Germinal center (tissue), 1 donor: ENCODE data around the gene ASIC5.
"Not testable (repeated sequence)": the region's sequence is repeated elsewhere in the genome, so short reads cannot be mapped to it uniquely, and the experiment has no call there.

Experiments
- DNase-seq: peaks from one replicate; pipeline ENCODE4 v3.0.0; 2012; ENCODE audit warnings: mixed read lengths, low spot score

ASIC5 gene

GRCh38 chr4:155866177-155866576, at the start of gene ASIC5:
ASIC5 (minus strand) TSS chr4:155866277; CDS start chr4:155866226, 51 bp downstream.
- DNase-seq: no peak

- no peak for DNase-seq
These were observed 48.7 kb upstream of the ASIC5 start for GRCh38 chr4:155914782-155915181.

GRCh38 chr4:155911905-155912304, 45.8 kb upstream of the ASIC5 start:
- DNase-seq: no peak

GRCh38 chr4:155909615-155910226, 43.6 kb upstream of the ASIC5 start:
- no peak for DNase-seq

- no peak for DNase-seq
These were observed 42.4 kb upstream of the ASIC5 start for GRCh38 chr4:155908187-155909139.

GRCh38 chr4:155907556-155907955, 41.5 kb upstream of the ASIC5 start:
- no peak for DNase-seq

GRCh38 chr4:155906554-155907247, 40.6 kb upstream of the ASIC5 start:
- DNase-seq: no peak

- no peak for DNase-seq
These were observed 38.3 kb upstream of the ASIC5 start for GRCh38 chr4:155904331-155904730.

GRCh38 chr4:155903453-155903852, 37.4 kb upstream of the ASIC5 start, which contains the start of gene TDO2:
TDO2 (plus strand) TSS chr4:155903696; CDS start chr4:155903759, 63 bp downstream.
- no peak for DNase-seq

- no peak for DNase-seq
These were observed 34.9 kb upstream of the ASIC5 start for GRCh38 chr4:155901013-155901412.

- DNase-seq: no peak
These were observed 34.3 kb upstream of the ASIC5 start for GRCh38 chr4:155900381-155900780.

GRCh38 chr4:155899891-155900290, 33.8 kb upstream of the ASIC5 start:
- no peak for DNase-seq

GRCh38 chr4:155898371-155898770, 32.3 kb upstream of the ASIC5 start:
- not testable (repeated sequence) for DNase-seq

GRCh38 chr4:155891058-155891457, 25.0 kb upstream of the ASIC5 start:
- DNase-seq: no peak

- DNase-seq: no peak
These were observed 23.9 kb upstream of the ASIC5 start for GRCh38 chr4:155889946-155890345.

- no peak for DNase-seq
These were observed 23.1 kb upstream of the ASIC5 start for GRCh38 chr4:155889031-155889793.

- no peak for DNase-seq
These were observed 21.9 kb upstream of the ASIC5 start for GRCh38 chr4:155887847-155888570.

- no peak for DNase-seq
These were observed 21.0 kb upstream of the ASIC5 start for GRCh38 chr4:155887045-155887444.

- no peak for DNase-seq
These were observed 19.6 kb upstream of the ASIC5 start for GRCh38 chr4:155885666-155886065.

- no peak for DNase-seq
These were observed 17.8 kb upstream of the ASIC5 start for GRCh38 chr4:155883895-155884294.

- DNase-seq: no peak
These were observed 15.5 kb upstream of the ASIC5 start for GRCh38 chr4:155881555-155881954.
